ENCODE measurements around the gene DLK1. TPM values are rescaled to one million over a fixed set of nuclear protein-coding genes. Genes with fewer than 3 reads are reported as not detected.

DLK1 gene
- total and polyA plus RNA-seq, 4 donors = 0.05 to 9.9 (median 1.2) TPM; not detected in 1

DNA sequence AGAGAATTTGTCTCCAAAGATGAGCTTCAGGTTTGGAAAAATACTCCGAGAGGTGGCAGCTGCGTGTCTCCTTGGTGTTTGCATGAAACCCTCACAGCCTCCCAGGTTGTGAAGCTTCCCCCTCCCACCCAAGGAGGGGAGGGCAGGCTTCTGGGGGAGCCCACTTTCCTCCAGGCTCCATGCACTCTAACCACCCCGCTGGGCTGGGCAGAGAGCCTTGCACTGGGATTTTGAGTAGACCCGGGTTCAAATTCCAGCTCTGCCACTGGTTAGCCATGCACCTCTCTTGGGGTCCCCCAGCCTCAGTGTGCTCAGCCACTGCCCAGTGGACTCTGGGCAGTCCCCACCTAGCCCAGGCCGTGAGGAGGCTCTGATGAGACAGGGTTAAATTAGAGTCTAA is 4.3 kb upstream of the DLK1 start:
- Histone ChIP-seq H3K36me3 (ENCODE audit: control insufficient read depth in 4 of 4, insufficient read depth in 4 of 4, low read length in 4 of 4) (no peaks in the 10 kb centered on the region), H3K9ac (ENCODE audit: insufficient read depth in 1 of 2, low read length in 2 of 2) (no peak overlapping the region), H3K4me1 (ENCODE audit: control insufficient read depth in 5 of 5, insufficient read depth in 5 of 5, low read length in 5 of 5) (no peaks in the 10 kb centered on the region), H3K9me3 (ENCODE audit: control insufficient read depth in 4 of 4, insufficient read depth in 3 of 4, low read length in 3 of 4) (peaks cover 0 to 2% (median 0%) of the 10 kb centered on the region in 4 donors), H3K27me3 (ENCODE audit: control insufficient read depth in 3 of 3, insufficient read depth in 3 of 3, low read length in 2 of 3) (peaks cover 8 to 75% (median 39%) of the 10 kb centered on the region in 3 donors), H3K4me3 (no peak overlapping the region), H3K27ac (ENCODE audit: low read depth in 1 of 2, low read length in 1 of 2) (no peak overlapping the region)
- no peak for DNase-seq
- TF ChIP-seq, protein P1, sequence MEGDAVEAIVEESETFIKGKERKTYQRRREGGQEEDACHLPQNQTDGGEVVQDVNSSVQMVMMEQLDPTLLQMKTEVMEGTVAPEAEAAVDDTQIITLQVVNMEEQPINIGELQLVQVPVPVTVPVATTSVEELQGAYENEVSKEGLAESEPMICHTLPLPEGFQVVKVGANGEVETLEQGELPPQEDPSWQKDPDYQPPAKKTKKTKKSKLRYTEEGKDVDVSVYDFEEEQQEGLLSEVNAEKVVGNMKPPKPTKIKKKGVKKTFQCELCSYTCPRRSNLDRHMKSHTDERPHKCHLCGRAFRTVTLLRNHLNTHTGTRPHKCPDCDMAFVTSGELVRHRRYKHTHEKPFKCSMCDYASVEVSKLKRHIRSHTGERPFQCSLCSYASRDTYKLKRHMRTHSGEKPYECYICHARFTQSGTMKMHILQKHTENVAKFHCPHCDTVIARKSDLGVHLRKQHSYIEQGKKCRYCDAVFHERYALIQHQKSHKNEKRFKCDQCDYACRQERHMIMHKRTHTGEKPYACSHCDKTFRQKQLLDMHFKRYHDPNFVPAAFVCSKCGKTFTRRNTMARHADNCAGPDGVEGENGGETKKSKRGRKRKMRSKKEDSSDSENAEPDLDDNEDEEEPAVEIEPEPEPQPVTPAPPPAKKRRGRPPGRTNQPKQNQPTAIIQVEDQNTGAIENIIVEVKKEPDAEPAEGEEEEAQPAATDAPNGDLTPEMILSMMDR (IDR thresholded peaks at IDR 0.05; ENCODE audit: control extremely low read depth, extremely low read depth) = no peak
- WGBS, 2 donors = 84 to 92% methylated on average over 5 of the region's 5 CpGs
- ATAC-seq (ENCODE audit: insufficient read depth, low FRiP score) = no peak

- Histone ChIP-seq H3K4me3 (no peak overlapping the region), H3K4me1 (ENCODE audit: control insufficient read depth in 5 of 5, insufficient read depth in 5 of 5, low read length in 5 of 5) (no peaks in the 10 kb centered on the region), H3K9ac (ENCODE audit: insufficient read depth in 1 of 2, low read length in 2 of 2) (no peak overlapping the region), H3K9me3 (ENCODE audit: control insufficient read depth in 4 of 4, insufficient read depth in 3 of 4, low read length in 3 of 4) (peaks cover 0 to 4% (median 0%) of the 10 kb centered on the region in 4 donors), H3K27ac (ENCODE audit: low read depth in 1 of 2, low read length in 1 of 2) (no peak overlapping the region), H3K27me3 (ENCODE audit: control insufficient read depth in 3 of 3, insufficient read depth in 3 of 3, low read length in 2 of 3) (peaks cover 8 to 84% (median 48%) of the 10 kb centered on the region in 3 donors), H3K36me3 (ENCODE audit: control insufficient read depth in 4 of 4, insufficient read depth in 4 of 4, low read length in 4 of 4) (no peaks in the 10 kb centered on the region)
- DNase-seq = no peak
- 50 to 72% methylated on average over 21 of the region's 21 CpGs for WGBS, 2 donors
- ATAC-seq (ENCODE audit: insufficient read depth, low FRiP score) = no peak
- TF ChIP-seq, protein P1 (IDR thresholded peaks at IDR 0.05; ENCODE audit: control extremely low read depth, extremely low read depth) = no peak
Measured at GRCh38 chr14:100723135-100723829, 3.4 kb upstream of the DLK1 start.

GRCh38 chr14:100723830-100724437 is 2.8 kb upstream of the DLK1 start:
- ATAC-seq (ENCODE audit: insufficient read depth, low FRiP score) (no peak), DNase-seq (no peak)
- no peak overlapping the region for H3K27ac ChIP-seq (ENCODE audit: low read depth in 1 of 2, low read length in 1 of 2)
- peaks cover 8 to 87% (median 53%) of the 10 kb centered on the region in 3 donors for H3K27me3 ChIP-seq (ENCODE audit: control insufficient read depth in 3 of 3, insufficient read depth in 3 of 3, low read length in 2 of 3)
- no peaks in the 10 kb centered on the region for H3K4me1 ChIP-seq (ENCODE audit: control insufficient read depth in 5 of 5, insufficient read depth in 5 of 5, low read length in 5 of 5)
- WGBS, 2 donors = 64 to 85% methylated on average over 14 of the region's 14 CpGs
- H3K36me3 ChIP-seq (ENCODE audit: control insufficient read depth in 4 of 4, insufficient read depth in 4 of 4, low read length in 4 of 4) = no peaks in the 10 kb centered on the region
- TF ChIP-seq, protein P1 (IDR thresholded peaks at IDR 0.05; ENCODE audit: control extremely low read depth, extremely low read depth) = no peak
- H3K9me3 ChIP-seq (ENCODE audit: control insufficient read depth in 4 of 4, insufficient read depth in 3 of 4, low read length in 3 of 4) = peaks cover 0 to 4% (median 0%) of the 10 kb centered on the region in 4 donors
- H3K4me3 ChIP-seq = no peak overlapping the region
- H3K9ac ChIP-seq (ENCODE audit: insufficient read depth in 1 of 2, low read length in 2 of 2) = no peak overlapping the region

Data from lung (tissue), 12 donors.